ENCODE results near the gene CPED1.

- TF ChIP-seq POLR2A (IDR thresholded peaks at IDR 0.05) (no peak), POLR2AphosphoS5 (IDR thresholded peaks at IDR 0.05) (no peak), EP300 (IDR thresholded peaks at IDR 0.05) (no peak)
- TF ChIP-seq, protein P1, sequence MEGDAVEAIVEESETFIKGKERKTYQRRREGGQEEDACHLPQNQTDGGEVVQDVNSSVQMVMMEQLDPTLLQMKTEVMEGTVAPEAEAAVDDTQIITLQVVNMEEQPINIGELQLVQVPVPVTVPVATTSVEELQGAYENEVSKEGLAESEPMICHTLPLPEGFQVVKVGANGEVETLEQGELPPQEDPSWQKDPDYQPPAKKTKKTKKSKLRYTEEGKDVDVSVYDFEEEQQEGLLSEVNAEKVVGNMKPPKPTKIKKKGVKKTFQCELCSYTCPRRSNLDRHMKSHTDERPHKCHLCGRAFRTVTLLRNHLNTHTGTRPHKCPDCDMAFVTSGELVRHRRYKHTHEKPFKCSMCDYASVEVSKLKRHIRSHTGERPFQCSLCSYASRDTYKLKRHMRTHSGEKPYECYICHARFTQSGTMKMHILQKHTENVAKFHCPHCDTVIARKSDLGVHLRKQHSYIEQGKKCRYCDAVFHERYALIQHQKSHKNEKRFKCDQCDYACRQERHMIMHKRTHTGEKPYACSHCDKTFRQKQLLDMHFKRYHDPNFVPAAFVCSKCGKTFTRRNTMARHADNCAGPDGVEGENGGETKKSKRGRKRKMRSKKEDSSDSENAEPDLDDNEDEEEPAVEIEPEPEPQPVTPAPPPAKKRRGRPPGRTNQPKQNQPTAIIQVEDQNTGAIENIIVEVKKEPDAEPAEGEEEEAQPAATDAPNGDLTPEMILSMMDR (IDR thresholded peaks at IDR 0.05): no peak
Observed at GRCh38 chr7:121133444-121133843, 144.9 kb downstream of the CPED1 start.
